GM23338 (cell line): ENCODE results near the gene PCDHAC2.

Source experiments
- CREB1 ChIP-seq: fragments of 250-450 bp; sonication (Bioruptor Pico); IDR thresholded peaks from 2 replicates; pipeline ENCODE4 v1.5.0; 2020; ENCODE audit warnings: low read depth, mild to moderate bottlenecking, moderate library complexity
- EZH2 ChIP-seq: fragments of 200-600 bp; sonication (generic); IDR thresholded peaks from one replicate; pipeline ENCODE4 v1.8.0; 2017; ENCODE audit warnings: antibody characterized with exemption, mild to moderate bottlenecking, low read depth; ENCODE audit not compliant: unreplicated experiment
- EZH2phosphoT487 ChIP-seq: fragments of 200-600 bp; sonication (generic); IDR thresholded peaks from one replicate; pipeline ENCODE4 v1.8.1; 2018; ENCODE audit warnings: antibody characterized with exemption; ENCODE audit not compliant: unreplicated experiment
- JUNB ChIP-seq: IDR thresholded peaks from one replicate; pipeline ENCODE4 v1.6.1; 2016; ENCODE audit warnings: antibody characterized with exemption; ENCODE audit not compliant: unreplicated experiment
- NANOG ChIP-seq: IDR thresholded peaks from 2 replicates; pipeline ENCODE4 v1.6.1; 2016; ENCODE audit warnings: antibody characterized with exemption, borderline replicate concordance
- POLR2AphosphoS5 ChIP-seq: IDR thresholded peaks from 2 replicates; pipeline ENCODE4 v1.6.1; 2016; ENCODE audit warnings: antibody characterized with exemption, low read depth
- TF ChIP-seq, protein P1 (sequence below), 2 experiments: fragments of 200-600 bp in 1 of 2; sonication (generic) in 1 of 2; conservative IDR thresholded peaks; 2 replicates each; pipeline versions ENCODE4 v1.5.1 to v1.6.1; 2016 to 2017; ENCODE audit warnings: antibody characterized with exemption in 2 of 2, low read depth in 2 of 2, mild to moderate bottlenecking in 2 of 2, moderate library complexity in 1 of 2
- TF ChIP-seq, protein P2 (sequence below): IDR thresholded peaks from one replicate; pipeline ENCODE4 v1.6.1; 2018; ENCODE audit warnings: antibody characterized with exemption; ENCODE audit not compliant: unreplicated experiment

DNA sequence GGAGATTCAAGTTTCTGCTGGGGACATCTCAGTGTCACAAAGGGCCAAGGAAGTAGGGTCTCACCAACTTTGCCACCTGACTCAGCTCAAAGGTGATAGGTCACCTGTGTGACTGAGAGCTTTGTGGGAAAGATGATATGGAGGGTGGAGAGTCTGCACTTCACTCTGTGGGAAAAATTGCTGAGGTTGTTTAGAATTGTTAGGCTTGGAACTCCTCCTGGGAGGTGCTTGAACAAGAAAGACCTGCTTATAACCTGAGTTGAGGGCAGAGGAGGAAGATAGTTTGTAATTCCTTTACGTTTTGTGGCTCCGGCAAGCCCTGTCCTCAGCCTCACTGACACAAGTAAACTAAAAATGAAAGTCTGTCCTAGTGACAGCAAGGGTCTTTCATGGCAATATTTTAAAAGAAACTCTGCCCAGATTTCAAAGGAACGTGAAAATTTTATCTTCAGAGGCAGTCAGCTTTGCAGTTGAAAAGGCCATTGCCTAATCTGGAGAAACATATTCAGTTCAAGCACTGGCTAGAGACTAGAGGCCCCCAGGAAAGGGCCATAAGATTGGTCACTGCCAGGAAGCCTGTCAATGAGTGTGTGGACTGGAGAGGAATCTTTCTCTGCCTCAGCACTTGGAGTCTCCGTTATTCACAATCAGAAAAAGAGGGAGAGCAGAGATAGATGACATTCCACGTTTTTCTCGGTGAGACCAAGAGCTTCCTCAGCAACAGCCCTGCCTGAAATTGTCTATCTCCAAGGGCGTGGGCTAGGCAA lies 23.2 kb downstream of the PCDHAC2 start:
- TF ChIP-seq, protein P1, sequence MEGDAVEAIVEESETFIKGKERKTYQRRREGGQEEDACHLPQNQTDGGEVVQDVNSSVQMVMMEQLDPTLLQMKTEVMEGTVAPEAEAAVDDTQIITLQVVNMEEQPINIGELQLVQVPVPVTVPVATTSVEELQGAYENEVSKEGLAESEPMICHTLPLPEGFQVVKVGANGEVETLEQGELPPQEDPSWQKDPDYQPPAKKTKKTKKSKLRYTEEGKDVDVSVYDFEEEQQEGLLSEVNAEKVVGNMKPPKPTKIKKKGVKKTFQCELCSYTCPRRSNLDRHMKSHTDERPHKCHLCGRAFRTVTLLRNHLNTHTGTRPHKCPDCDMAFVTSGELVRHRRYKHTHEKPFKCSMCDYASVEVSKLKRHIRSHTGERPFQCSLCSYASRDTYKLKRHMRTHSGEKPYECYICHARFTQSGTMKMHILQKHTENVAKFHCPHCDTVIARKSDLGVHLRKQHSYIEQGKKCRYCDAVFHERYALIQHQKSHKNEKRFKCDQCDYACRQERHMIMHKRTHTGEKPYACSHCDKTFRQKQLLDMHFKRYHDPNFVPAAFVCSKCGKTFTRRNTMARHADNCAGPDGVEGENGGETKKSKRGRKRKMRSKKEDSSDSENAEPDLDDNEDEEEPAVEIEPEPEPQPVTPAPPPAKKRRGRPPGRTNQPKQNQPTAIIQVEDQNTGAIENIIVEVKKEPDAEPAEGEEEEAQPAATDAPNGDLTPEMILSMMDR (conservative IDR thresholded peaks at IDR 0.05; ENCODE audit: low read depth in 2 of 2), result no peak
- TF ChIP-seq EZH2phosphoT487 (no peak), EZH2 (no peak), POLR2AphosphoS5 (no peak), JUNB (no peak), CREB1 (CRISPR knock-in tag) (no peak), NANOG (no peak)
- TF ChIP-seq, protein P2, sequence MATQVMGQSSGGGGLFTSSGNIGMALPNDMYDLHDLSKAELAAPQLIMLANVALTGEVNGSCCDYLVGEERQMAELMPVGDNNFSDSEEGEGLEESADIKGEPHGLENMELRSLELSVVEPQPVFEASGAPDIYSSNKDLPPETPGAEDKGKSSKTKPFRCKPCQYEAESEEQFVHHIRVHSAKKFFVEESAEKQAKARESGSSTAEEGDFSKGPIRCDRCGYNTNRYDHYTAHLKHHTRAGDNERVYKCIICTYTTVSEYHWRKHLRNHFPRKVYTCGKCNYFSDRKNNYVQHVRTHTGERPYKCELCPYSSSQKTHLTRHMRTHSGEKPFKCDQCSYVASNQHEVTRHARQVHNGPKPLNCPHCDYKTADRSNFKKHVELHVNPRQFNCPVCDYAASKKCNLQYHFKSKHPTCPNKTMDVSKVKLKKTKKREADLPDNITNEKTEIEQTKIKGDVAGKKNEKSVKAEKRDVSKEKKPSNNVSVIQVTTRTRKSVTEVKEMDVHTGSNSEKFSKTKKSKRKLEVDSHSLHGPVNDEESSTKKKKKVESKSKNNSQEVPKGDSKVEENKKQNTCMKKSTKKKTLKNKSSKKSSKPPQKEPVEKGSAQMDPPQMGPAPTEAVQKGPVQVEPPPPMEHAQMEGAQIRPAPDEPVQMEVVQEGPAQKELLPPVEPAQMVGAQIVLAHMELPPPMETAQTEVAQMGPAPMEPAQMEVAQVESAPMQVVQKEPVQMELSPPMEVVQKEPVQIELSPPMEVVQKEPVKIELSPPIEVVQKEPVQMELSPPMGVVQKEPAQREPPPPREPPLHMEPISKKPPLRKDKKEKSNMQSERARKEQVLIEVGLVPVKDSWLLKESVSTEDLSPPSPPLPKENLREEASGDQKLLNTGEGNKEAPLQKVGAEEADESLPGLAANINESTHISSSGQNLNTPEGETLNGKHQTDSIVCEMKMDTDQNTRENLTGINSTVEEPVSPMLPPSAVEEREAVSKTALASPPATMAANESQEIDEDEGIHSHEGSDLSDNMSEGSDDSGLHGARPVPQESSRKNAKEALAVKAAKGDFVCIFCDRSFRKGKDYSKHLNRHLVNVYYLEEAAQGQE, result no peak
